ENCODE measurements around the gene MOG. TPM values are rescaled to one million over a fixed set of nuclear protein-coding genes. Genes with fewer than 3 reads are reported as not detected.

Gene MOG
- total RNA-seq: not detected
- polyA plus RNA-seq: not detected

DNA sequence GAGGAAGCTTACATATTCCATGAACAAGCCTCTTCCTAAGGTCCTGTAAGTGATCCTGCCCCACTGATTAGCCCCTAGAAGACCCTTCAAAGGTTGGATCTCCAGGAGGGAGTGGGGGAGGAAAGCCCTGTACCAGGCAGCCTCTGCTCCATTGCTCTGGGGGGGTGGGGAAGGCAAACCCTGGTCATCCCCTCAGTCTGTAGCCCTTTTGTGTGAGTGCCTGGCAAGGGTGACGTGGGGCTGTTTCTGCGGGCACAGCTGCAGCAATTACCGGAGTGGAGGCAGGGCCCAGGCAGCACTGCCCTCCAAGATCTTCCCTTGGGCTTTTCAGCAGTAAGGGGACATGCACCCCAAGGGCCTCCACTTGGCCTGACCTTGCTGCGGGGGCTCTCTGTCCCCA, at the start of gene MOG:
Gene MOG, plus strand, starts transcription at position 295 of the 400 bp plus-strand sequence. CDS start 118 bp downstream, outside the sequence.
- no peaks in the 10 kb centered on the region for H3K27me3 ChIP-seq
- H3K36me3 ChIP-seq: no peaks in the 10 kb centered on the region
- DNase-seq (no peak), FAIRE-seq (no peak), ATAC-seq (no peak)
- H3K9me3 ChIP-seq: no peaks in the 10 kb centered on the region
- no peak within 1 kb of the TSS for H3K4me3 ChIP-seq
- no peak within 1 kb of the TSS for H3K27ac ChIP-seq
- TF ChIP-seq, protein P1, sequence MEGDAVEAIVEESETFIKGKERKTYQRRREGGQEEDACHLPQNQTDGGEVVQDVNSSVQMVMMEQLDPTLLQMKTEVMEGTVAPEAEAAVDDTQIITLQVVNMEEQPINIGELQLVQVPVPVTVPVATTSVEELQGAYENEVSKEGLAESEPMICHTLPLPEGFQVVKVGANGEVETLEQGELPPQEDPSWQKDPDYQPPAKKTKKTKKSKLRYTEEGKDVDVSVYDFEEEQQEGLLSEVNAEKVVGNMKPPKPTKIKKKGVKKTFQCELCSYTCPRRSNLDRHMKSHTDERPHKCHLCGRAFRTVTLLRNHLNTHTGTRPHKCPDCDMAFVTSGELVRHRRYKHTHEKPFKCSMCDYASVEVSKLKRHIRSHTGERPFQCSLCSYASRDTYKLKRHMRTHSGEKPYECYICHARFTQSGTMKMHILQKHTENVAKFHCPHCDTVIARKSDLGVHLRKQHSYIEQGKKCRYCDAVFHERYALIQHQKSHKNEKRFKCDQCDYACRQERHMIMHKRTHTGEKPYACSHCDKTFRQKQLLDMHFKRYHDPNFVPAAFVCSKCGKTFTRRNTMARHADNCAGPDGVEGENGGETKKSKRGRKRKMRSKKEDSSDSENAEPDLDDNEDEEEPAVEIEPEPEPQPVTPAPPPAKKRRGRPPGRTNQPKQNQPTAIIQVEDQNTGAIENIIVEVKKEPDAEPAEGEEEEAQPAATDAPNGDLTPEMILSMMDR (IDR thresholded peaks at IDR 0.05): no peak
- no peaks in the 10 kb centered on the region for H3K4me1 ChIP-seq
- intact Hi-C loops (cut with DNase I): no loop called here
- 65 to 72% methylated on average over 4 of the region's 4 CpGs for WGBS, 2 donors

DNA sequence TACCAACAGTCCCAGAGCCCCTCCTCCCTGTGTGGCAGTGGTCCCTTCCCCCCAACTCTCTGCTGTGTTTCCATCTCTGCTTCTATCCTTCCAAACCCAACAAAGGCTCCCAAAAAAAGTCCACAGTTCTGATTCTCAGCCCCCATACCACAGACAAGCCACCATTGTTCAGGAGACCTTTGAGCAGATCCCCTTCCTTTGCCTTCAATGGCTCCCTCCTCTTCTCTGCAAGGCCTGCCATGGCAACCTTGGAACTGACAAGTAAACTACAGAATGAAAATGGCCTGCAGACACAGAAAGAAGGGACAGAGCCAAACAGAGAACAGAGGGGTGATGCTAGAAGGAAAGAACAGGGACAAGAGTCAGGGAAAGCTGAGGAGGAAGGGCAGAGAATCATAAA, 48.8 kb upstream of the MOG start:
- TF ChIP-seq, protein P1 (IDR thresholded peaks at IDR 0.05): no peak
- Histone ChIP-seq H3K27me3 (no peaks in the 10 kb centered on the region), H3K4me3 (no peak overlapping the region), H3K4me1 (no peaks in the 10 kb centered on the region), H3K36me3 (peaks cover 0 to 8% (median 0%) of the 10 kb centered on the region in 3 donors), H3K27ac (no peak overlapping the region), H3K9me3 (no peaks in the 10 kb centered on the region)
- ATAC-seq (no peak), DNase-seq (no peak), FAIRE-seq (no peak)
- intact Hi-C loops (cut with DNase I): no loop called here

GRCh38 chr6:29610540-29610939, 46.4 kb upstream of the MOG start:
- FAIRE-seq (no peak), DNase-seq (no peak), ATAC-seq (no peak)
- TF ChIP-seq, protein P1 (IDR thresholded peaks at IDR 0.05): no peak
- no peaks in the 10 kb centered on the region for H3K9me3 ChIP-seq
- peaks cover 0 to 8% (median 0%) of the 10 kb centered on the region in 3 donors for H3K36me3 ChIP-seq
- H3K27me3 ChIP-seq: no peaks in the 10 kb centered on the region
- WGBS, 2 donors: 89 to 94% methylated on average over 4 of the region's 4 CpGs
- H3K27ac ChIP-seq: no peak overlapping the region
- no peak overlapping the region for H3K4me3 ChIP-seq
- no peaks in the 10 kb centered on the region for H3K4me1 ChIP-seq
- intact Hi-C loops (cut with DNase I): no loop called here

GRCh38 chr6:29611426-29611825, 45.5 kb upstream of the MOG start:
- 89 to 90% methylated on average over 4 of the region's 4 CpGs for WGBS, 2 donors
- Histone ChIP-seq H3K4me3 (no peak overlapping the region), H3K27me3 (no peaks in the 10 kb centered on the region), H3K27ac (no peak overlapping the region), H3K36me3 (peaks cover 0 to 8% (median 0%) of the 10 kb centered on the region in 3 donors), H3K9me3 (no peaks in the 10 kb centered on the region), H3K4me1 (no peaks in the 10 kb centered on the region)
- intact Hi-C loops (cut with DNase I): no loop called here
- no peak for ATAC-seq
- FAIRE-seq: no peak
- no peak for DNase-seq
- TF ChIP-seq, protein P1 (IDR thresholded peaks at IDR 0.05): no peak

- Histone ChIP-seq H3K36me3 (no peaks in the 10 kb centered on the region), H3K27me3 (no peaks in the 10 kb centered on the region), H3K4me1 (no peaks in the 10 kb centered on the region), H3K9me3 (no peaks in the 10 kb centered on the region), H3K27ac (no peak overlapping the region), H3K4me3 (no peak overlapping the region)
- no peak for ATAC-seq
- intact Hi-C loops (cut with DNase I): no loop called here
- 91 to 93% methylated on average over 8 of the region's 8 CpGs for WGBS, 2 donors
- no peak for DNase-seq
- TF ChIP-seq, protein P1 (IDR thresholded peaks at IDR 0.05): no peak
- FAIRE-seq: no peak
Observed at GRCh38 chr6:29617782-29618554, 38.9 kb upstream of the MOG start.
